NAMALWA (cell line): ENCODE results near the gene SMTNL2.
"Not testable (repeated sequence)": the region's sequence is repeated elsewhere in the genome, so short reads cannot be mapped to it uniquely, and the experiment has no call there.

Source experiments
- DNase-seq: peaks from one replicate; pipeline ENCODE4 v3.0.0-alpha.2; 2015; ENCODE audit warnings: low spot score

The SMTNL2 gene

DNA sequence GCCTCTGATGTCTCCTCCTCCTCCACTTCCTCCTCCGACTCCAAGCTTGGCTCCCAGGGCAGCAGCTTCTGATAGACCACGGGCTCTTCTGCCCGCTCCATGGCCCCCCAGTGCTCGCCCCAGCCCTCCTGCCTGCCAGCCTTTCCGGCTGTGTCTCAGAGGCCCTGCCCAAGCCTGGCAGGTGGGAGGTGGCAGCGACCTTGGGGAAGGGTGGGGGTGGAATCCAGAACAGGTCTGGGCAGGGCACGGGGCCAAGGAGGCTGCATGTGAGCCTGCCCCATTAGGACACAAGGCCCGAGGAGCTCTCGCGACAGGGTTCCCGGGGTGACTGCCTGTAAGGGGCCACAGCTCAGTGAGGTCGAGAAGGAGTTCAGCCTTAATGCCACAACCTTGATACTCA, 23.9 kb upstream of the SMTNL2 start, which contains the start of gene GGT6:
TSS of gene GGT6 (minus strand) at position 157 of the 400 bp plus-strand sequence. CDS start at position 101, 56 bp downstream.
- DNase-seq: no peak

DNA sequence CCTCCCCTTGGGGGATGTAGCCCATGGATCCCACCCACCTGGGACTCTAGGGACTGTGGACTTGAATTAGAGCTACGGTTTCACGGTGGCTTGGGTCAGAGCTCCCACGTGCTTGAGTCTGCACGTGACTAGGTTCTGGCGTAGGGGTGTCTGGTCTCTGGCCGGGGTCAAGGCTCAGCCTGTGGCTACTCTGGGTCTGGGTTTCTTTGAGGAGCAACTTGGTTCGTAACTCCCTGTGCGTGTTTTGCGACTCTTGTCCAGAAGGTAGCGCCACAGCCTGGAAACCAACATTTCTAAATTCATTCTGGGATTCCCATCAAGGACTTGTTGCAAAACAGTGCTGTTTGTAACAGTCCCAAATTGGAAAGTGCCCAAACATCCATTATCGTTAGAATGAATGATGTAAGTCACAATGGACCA, 23.5 kb upstream of the SMTNL2 start:
- DNase-seq: no peak

DNA sequence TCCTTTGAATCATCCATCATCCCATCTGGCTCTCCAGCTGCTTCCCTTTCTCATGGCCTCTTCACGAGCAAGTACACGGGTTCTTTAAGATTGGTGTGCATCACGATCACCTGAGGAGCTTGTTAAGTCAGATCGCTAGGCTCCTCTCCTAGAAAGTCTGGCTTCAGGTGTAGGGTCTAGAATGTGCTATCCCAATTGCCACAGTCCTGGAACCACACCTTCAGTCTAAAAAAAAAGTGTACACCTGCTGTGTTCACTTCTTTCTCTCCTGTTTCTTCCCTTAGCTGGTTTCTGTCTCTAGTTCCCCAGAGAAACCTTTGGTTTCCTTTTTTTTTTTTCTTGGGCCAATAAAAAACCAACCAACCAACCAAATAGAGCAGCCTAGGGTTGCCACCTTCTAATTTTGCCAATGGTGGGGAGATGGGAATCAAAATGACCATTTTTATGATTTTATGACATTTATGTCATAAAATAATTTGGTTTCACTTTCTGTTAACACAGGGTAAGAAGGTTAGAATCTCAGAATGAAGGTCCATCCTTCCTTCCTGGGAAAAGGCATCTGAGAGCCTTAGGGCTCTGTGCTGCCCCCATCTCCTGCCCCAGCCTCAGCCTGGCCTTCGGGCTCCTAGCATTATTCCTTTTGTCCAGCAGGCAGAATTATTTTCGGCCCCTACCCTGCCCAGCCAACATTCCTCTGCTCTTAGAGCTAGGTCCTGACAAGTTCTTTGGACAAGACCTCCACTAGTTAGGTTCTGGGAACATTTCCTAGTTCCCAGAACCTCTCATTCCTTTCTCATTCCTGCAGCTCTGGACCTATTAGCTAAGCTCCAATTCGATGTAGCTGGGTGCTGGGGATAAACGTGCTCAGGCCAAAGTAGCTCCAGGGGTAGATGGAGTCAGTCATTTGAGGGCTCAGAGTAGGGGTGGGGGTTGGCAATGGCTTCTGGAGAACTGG, 22.0 kb upstream of the SMTNL2 start:
- no peak for DNase-seq

DNA sequence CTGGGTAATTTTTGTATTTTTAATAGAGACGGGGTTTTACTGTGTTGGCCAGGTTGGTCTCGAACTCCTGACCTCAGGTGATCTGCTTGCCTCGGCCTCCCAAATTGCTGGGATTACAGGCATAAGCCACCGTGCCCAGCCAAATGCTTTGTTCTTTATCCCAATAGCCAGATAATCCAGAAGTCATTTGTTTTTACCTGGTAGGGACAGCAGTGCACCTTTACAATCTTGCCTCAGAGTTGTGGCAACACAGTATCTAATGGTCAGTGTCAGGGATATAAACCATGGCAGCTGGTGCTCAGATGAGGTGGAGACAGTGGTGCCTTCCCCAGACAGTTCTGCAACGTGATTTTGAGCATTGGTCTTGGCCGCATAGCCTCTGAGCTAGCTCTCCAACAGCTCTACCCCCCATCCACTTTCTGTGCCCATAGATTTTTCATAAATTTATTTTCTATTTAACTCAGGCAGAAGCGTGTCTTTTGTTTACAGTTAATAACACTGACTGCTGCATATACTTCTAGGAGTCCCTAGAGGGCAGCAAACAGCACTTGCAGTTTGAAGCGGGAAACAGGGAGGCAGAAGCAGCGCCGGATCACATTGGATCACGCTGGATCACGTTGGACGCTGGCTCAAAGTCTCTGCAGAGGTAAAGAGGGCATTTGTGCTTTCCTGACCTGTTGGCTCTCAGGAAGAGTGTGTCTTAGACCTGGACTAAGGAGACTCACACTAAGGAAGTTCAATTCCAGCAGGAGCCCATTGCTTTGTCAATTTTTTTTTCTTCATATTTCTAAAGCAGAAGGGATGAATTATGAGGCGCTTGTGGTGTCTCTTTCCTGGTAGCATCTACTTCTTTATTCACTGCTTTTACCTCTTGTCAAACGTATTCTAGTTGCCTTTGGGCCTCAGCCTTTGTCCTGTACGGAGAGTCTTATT, 18.9 kb upstream of the SMTNL2 start:
- peak; percentile 77 for DNase-seq

DNA sequence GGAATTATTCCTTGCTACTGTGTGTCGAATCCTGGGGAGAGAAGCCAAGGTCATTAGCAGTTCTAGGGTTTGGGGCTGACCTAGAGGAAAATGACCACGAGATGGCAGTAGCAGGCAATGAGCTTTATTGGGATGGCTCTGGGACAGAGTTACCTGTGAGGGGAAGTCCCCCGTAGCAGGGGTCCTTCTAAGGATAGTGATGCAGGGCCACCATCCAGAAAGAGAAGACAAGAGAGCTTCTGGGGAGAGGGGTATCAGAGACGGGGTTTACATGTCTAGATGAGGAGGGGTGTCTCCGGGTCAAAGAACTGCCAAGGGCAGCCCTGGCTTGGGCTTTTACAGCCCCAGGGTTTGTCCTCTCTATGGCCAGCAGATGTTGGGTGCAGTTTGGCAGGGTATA, 17.5 kb upstream of the SMTNL2 start:
- peak; percentile 61 for DNase-seq

DNA sequence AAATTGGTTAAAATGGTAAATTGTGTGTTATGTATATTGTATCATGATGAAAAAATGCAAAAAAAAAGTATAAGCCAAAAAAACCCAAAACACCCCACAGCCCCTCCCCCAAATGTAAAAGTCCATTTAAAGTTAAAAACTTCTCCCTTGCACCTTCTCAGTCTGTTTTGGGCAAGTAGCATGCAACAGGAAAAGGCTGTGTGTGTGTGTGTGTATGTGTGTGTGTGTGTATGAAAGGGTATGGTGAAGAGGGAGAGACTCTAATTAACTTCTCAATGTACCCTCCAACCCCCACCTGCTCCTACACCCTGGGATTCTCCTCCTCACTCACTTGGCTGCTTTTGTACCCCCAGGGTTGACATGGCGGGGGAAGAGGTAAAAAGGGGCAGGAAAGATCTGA, 14.7 kb upstream of the SMTNL2 start:
- DNase-seq: no peak

DNA sequence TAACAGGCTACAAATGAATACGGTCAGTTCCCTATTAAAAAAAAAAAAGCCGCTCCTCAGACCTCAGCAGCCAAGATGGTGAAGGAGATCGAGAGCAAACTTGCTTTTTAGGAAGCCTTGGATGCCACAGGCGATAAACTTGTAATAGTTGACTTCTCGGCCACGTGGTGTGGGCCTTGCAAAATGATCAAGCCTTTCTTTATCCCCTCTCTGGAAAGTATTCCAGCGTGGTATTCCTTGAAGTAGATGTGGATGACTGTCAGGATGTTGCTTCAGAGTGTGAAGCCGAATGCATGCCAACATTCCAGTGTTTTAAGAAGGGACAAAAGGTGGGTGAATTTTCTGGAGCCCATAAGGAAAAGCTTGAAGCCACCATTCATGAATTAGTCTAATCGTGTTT, 12.2 kb upstream of the SMTNL2 start:
- DNase-seq: no peak

DNA sequence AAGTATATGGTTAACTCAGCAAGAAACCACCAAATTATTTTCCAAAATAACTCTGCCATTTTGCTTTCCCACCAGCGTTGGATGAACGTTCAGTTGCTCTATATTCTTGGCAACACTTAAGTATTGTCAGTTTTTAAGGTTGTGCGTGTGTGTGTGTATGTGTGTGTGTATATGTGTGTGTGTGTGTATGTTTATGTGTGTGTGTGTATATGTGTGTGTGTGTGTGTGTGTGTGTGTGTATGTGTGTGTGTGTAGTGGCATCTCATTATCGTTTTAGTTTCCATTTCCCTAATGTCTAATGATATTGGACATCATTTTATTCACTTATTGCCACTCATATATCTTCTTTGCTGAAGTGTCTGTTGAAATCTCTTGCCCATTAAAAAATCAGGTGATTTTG, 11.2 kb upstream of the SMTNL2 start:
- no peak for DNase-seq

DNA sequence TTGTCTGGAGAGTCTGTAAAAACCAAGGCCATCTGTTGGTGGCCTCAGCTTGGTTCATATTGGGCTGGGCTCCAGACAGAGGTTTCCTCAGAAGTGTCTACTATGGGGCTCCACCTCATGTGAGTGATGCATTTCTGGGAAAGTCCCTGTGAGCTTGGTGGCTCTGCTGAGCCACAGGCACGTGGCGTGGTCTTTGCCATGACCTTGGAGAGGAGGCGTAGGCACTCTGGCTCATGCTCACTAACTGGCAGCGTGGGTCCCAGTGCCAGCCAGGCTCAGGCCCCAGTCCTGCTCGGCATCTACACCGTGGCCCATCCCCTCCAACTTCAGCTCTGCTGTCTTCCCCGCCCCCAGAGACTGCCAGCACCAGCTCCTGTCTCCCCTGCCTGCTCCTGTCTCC, 10.7 kb upstream of the SMTNL2 start:
- DNase-seq: peak; percentile 33

DNA sequence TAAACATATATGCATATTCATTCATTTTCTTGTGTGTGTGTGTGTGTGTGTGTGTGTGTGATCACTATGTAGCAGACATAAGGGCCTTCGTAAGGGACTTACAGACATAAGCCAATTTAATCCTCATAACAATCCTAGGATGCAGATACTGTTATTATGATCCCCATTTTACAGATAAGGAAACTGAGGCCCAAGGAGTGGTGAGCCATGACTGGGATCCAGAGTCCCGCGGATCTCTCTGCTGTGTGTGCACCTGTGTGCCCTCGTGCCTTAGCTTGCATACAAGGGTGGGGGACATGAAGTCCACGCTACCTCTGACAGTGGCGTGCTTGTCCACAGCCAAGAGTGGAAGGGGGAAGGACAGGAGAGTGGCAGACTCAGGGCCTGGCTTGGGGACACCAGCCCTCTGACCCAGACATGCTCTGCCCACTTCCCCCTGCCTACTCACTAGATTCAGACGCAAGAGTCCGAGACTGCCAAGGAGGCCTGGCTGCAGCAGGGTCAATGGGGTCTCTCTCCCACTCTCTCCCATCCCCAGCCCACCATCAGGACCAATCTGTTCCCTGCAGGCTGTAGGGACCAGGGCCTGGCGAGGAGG, 9.8 kb upstream of the SMTNL2 start:
- DNase-seq: no peak

DNA sequence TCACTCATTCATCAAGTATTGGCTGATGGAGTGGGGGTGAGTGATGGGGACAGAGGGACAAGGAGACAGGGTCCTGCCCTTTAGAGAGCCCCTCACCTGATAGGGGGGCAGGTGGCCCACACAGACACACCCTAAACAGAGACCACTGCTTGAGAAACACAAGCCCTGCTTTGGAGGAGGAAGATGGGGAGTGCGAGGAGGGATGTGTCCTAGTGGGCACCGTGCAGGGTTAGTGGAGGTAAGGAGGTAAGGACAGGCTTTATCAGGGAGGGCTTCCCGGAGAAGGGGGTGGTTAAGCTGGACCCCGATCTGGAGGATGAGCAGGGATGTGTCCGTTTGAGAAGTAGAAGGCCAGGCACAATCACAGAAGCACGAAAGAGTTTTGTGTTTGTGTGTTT, 8.2 kb upstream of the SMTNL2 start:
- no peak for DNase-seq

DNA sequence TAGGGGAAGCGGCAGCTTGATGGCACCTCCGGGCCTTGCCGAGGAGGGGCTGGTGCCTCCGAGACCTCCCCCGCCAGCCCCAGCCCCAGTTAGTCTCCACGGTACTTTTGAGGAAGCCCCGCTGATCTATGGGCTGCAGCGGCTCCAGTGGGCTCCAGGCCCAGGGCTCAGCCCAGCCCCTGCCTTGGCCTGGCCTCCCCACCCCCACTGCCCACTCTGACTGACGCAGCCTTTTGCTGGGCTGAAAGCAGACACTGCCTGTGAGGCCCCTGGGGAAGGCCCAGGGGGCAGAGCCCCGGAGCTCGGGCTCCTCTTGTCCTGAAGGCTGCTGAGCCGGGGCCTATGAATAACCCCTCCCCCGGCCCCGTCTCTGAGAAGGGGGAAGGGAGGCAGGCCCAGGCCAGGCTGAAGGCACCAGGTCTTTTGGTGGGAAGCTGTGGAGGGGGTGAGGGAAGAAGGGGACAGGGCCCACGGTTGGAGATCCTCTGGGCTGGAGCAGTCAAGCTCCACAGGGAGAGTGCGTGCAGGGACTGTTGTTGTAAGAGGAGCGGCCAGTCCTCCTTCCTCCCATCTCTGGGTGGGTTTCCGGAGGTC, 7.5 kb upstream of the SMTNL2 start:
- DNase-seq: no peak

DNA sequence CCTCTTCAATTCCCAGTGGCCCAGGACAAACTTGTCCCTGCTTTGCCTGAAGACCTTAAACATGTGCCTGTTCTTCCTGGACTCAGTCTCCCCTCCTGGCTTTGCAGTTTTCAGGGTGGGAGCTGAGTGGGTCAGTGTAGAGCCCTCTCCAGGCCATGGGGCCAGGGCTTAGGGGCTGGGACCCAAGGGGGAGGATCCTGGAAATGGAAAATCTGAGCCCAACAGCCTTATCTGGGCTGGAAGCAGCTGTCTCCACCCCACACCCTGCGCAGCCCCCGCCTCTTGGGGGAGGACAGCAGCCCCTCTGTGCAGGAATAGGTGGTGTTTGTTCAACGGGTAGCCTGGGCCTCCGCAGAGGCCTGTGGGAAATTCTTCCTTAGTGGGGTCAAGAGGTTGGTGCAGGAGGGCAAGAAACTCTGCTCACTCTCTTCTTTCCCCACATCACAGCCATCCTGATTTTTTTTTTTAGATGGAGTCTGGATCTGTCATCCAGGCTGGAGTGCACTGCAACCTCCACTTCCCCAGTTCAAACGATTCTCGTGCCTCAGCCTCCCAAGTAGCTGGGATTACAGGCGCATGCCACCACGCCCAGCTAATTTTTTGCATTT, 6.8 kb upstream of the SMTNL2 start:
- no peak for DNase-seq

DNA sequence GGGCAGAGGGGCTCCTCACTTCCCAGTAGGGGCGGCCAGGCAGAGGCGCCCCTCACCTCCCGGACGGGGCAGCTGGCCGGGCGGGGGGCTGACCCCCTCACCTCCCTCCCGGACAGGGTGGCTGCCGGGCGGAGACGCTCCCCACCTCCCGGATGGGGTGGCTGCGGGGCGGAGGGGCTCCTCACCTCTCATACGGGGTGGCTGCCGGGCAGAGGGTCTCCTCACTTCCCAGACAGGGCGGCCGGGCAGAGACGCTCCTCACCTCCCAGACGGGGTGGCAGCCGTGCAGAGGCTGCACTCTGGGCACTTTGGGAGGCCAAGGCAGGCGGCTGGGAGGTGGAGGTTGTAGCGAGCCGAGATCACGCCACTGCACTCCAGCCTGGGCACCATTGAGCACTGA, 6.0 kb upstream of the SMTNL2 start:
- not testable (repeated sequence) for DNase-seq

DNA sequence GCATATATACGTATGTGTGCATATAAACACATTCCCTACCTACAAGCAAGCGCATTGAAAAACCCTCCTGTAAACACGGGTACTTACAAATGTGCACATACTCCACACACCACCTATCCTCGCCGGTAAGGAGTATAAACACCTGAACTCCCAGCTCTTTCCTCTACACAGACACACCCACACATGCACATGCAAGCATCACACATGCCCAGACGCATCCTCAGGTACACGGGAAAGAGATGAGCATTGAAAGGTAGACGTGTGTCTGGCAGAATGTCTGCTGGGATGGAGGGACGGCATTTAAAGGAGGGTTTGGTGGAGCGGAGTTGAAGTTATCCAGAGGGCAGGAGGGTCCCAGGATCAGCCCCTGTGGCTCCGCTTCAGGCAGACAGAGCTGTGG, 4.7 kb upstream of the SMTNL2 start:
- no peak for DNase-seq

DNA sequence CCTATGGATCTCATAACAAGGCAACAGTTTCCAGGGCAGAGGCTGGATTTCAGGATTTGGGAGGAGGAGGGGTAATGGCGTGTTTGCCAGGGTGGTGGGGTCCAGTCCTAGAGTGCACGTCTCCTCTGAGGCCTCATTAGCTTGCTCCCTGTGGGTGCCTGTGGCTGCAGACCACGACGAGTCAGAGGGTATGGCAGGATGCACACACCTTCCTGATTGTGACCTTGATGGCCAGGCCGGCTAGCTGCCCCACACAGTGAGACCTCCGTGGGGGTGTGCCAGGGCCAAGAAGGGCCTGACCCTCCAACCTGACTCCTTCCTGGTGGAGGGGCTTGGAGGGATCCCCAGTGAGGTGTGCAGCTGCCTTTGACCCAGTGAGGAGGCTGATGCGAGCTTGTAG, 4.0 kb upstream of the SMTNL2 start:
- no peak for DNase-seq

DNA sequence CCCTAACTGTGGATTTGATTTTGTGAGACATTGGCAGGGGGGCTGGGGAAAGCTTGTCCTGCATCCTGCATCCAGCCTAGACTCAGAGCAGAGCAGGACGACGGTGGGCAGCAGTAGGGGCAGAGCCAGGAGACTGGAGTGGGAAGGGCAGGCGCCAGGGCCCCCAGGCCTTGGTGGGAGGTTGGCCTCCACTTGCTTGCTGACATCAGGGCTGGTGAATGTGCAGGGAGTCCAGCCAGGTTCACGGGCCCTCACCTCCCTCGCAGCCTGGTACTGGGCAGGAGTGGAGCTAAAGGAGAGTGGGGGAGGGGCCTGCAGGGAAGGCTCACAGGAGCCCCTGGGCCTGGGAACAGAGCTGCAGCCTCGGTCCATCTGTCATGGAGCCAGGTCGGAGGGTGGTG, 2.2 kb upstream of the SMTNL2 start:
- DNase-seq: no peak

DNA sequence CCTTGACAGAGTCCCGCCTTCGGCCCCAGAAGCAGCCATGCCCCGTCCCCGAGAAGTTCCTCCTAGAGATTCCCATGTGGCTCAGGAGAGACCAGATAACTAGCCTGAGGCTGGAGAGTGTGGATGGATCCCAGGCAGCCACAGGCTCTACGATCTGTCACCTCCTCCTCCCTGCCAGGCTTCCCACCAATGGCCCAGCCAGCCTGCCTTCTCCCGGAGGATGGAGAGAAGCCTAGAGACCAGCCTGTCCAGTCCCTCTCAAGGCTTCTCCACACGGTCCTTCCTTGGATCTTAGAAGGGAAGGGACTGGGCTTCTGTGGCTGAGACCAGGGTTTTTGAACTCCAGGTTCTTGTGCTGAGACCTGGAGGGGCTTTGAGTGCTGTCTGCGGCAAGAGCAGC, 1.6 kb upstream of the SMTNL2 start:
- DNase-seq: no peak

DNA sequence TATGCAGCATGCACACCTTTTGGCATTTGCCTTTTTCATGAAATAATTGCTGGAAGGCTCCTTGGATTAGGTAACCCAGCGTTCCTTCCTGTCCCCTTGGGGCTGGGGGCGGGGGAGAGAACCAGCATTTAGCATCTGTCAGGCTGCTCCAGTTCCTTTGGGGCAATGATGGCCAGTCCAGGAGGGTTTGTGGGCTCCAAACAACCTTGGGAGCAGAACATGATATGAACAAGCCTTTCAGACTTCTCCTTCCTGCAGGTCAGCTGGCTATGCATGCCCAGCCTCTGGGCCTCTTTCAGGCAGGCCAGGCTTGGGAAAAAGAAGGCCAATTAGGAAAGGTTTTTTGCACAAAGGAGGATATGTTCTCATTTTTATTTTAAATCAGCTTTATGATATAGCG, 1.1 kb upstream of the SMTNL2 start:
- no peak for DNase-seq

DNA sequence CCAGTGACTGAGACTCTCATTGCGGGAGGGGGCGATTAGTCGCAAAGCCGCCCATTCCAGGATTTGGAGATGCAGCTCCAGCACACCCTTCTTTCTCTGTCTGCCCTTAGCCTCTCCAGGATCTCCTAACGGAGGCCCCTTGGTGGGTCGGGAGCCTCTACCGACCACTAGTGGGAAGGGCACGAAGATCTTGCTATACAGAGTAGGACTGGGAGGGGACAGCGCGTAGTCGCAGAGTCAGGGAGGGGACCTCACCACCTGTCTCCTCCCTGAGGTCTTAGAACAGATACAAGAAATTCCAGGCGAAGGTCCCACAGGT, 588 bp upstream of the SMTNL2 start:
- no peak for DNase-seq

DNA sequence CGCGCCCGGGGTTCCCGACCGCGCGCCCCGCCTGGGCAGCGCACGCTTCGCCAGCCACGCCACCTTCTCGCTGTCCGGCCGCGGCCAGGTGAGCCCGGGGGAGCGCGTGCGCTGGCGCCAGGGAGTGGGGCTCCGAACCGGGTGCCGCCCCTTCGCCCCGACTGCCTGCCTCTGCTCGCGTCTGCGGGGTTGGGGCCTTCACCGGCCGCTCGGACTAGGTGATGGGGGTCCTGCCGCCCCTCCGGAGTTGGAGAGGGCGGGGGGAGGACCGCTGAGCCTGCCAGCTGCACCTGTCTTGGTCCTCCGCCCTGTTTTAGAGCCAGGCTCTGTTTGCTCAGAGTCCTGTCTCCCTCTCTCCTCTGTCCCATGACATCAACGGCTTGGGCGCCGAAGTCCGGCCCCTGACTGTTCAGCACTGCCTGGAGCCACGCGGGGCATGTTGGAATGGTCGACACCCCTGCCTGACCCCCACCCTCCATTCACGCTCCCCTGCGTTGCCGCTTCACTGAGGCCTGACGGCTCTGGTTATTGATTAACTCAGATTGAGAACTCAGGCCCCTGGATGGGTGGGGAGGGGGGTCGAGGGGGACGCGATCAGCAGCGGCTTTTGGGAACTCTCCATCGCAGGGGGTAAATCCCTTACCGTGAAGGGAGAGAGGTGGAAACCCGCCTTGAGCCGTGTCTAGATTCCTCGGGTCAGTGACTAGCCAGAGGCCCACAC, 748 bp downstream of the SMTNL2 start:
- DNase-seq: no peak
